WTC11 (cell line): ENCODE results near the gene ZDHHC19. TPM values are rescaled to one million over a fixed set of nuclear protein-coding genes. Genes with fewer than 3 reads are reported as not detected.

Source experiments
- ATAC-seq: fragments of 200-7000 bp; cut with Tn5 transposase; 2 replicates; pipeline ENCODE4 v1.10.0; 2021; ENCODE audit warnings: mild to moderate bottlenecking, moderate library complexity
- CTCF ChIA-PET: fragments of 300-600 bp; sonication (Branson Sonifier 250); formaldehyde crosslinking; loops from one replicate; lab custom pipeline; 2021; ENCODE audit warnings: antibody characterized with exemption; lab: Charles Lee
- POLR2A ChIA-PET: fragments of 350-600 bp; sonication (Branson Sonifier 250); formaldehyde crosslinking; loops from one replicate; lab custom pipeline; 2021; ENCODE audit warnings: antibody characterized with exemption; lab: Charles Lee
- DNase-seq: peaks from one replicate; pipeline ENCODE4 v3.0.0; 2021; ENCODE audit warnings: low spot score
- H3K27ac Mint-ChIP-seq: 2 replicates; pipeline ENCODE4 v1.8.0; 2021; ENCODE audit warnings: mixed read lengths
- H3K27me3 Mint-ChIP-seq: 2 replicates; pipeline ENCODE4 v1.8.0; 2021; ENCODE audit warnings: low read depth, mild to moderate bottlenecking, moderate library complexity, mixed read lengths
- H3K36me3 Mint-ChIP-seq: 2 replicates; pipeline ENCODE4 v1.8.0; 2021; ENCODE audit warnings: mixed read lengths
- H3K4me1 Mint-ChIP-seq: 2 replicates; pipeline ENCODE4 v1.8.0; 2022; ENCODE audit warnings: mixed read lengths
- H3K4me3 Mint-ChIP-seq: 2 replicates; pipeline ENCODE4 v1.8.0; 2021; ENCODE audit warnings: mild to moderate bottlenecking, moderate library complexity, mixed read lengths
- H3K9me3 Mint-ChIP-seq: 2 replicates; pipeline ENCODE4 v1.8.0; 2021; ENCODE audit warnings: mixed read lengths
- EMX1 ChIP-seq: fragments of 250-450 bp; sonication (Bioruptor Pico); IDR thresholded peaks from 2 replicates; pipeline ENCODE4 v1.8.0; 2021; ENCODE audit warnings: mild to moderate bottlenecking
- ETV6 ChIP-seq: sonication (generic); formaldehyde crosslinking; IDR thresholded peaks from 2 replicates; pipeline ENCODE4 v1.8.1; 2022; ENCODE audit warnings: mild to moderate bottlenecking, missing genetic modification reagents
- FOXJ3 ChIP-seq: sonication (generic); formaldehyde crosslinking; IDR thresholded peaks from 2 replicates; pipeline ENCODE4 v1.9.0; 2021; ENCODE audit warnings: missing genetic modification reagents, mild to moderate bottlenecking, borderline replicate concordance
- MYBL2 ChIP-seq: sonication (generic); formaldehyde crosslinking; IDR thresholded peaks from 2 replicates; pipeline ENCODE4 v1.8.1; 2023; ENCODE audit warnings: mild to moderate bottlenecking, moderate library complexity, missing genetic modification reagents
- RELA ChIP-seq: sonication (generic); formaldehyde crosslinking; IDR thresholded peaks from 2 replicates; pipeline ENCODE4 v1.8.1; 2022; ENCODE audit warnings: missing genetic modification reagents, mild to moderate bottlenecking, borderline replicate concordance
- RORB ChIP-seq: fragments of 250-450 bp; sonication (Bioruptor Pico); IDR thresholded peaks from 2 replicates; pipeline ENCODE4 v1.9.0; 2021; ENCODE audit warnings: mild to moderate bottlenecking
- SP1 ChIP-seq: sonication (generic); formaldehyde crosslinking; conservative IDR thresholded peaks from 2 replicates; pipeline ENCODE4 v1.8.1; 2022; ENCODE audit warnings: missing genetic modification reagents
- ZNF138 ChIP-seq: sonication (generic); formaldehyde crosslinking; conservative IDR thresholded peaks from 2 replicates; pipeline ENCODE4 v1.8.1; 2022; ENCODE audit warnings: mild to moderate bottlenecking, moderate library complexity, missing genetic modification reagents
- ZNF232 ChIP-seq: sonication (generic); formaldehyde crosslinking; IDR thresholded peaks from 2 replicates; pipeline ENCODE4 v1.8.0; 2022; ENCODE audit warnings: mild to moderate bottlenecking, missing genetic modification reagents
- ZNF263 ChIP-seq: sonication (generic); formaldehyde crosslinking; IDR thresholded peaks from 2 replicates; pipeline ENCODE4 v1.8.1; 2022; ENCODE audit warnings: low read depth, mild to moderate bottlenecking, moderate library complexity, missing genetic modification reagents
- ZNF416 ChIP-seq: fragments of 250-450 bp; sonication (Bioruptor Pico); IDR thresholded peaks from 2 replicates; pipeline ENCODE4 v1.9.0; 2021; ENCODE audit warnings: mild to moderate bottlenecking, inconsistent platforms
- total RNA-seq: library from RNA; stranded (reverse); gene quantifications from 3 replicates; pipeline ENCODE4 v1.2.3, GENCODE V29; 2021
- TF ChIP-seq, protein P1 (sequence below): fragments of 200-600 bp; IDR thresholded peaks from 2 replicates; pipeline ENCODE4 v1.8.0; 2022; ENCODE audit warnings: antibody characterized with exemption
- TF ChIP-seq, protein P2 (sequence below): sonication (generic); formaldehyde crosslinking; IDR thresholded peaks from 2 replicates; pipeline ENCODE4 v1.8.0; 2023; ENCODE audit warnings: missing genetic modification reagents
- TF ChIP-seq, protein P3 (sequence below): fragments of 250-450 bp; sonication (Bioruptor Pico); IDR thresholded peaks from 2 replicates; pipeline ENCODE4 v1.8.0; 2021; ENCODE audit warnings: mild to moderate bottlenecking
- TF ChIP-seq, protein P4 (sequence below): sonication (generic); formaldehyde crosslinking; IDR thresholded peaks from 2 replicates; pipeline ENCODE4 v1.8.1; 2023; ENCODE audit warnings: mild to moderate bottlenecking, missing genetic modification reagents, moderate library complexity
- TF ChIP-seq, protein P5 (sequence below): fragments of 250-450 bp; sonication (Bioruptor Pico); IDR thresholded peaks from 2 replicates; pipeline ENCODE4 v2.1.2; 2022; ENCODE audit warnings: mild to moderate bottlenecking, moderate library complexity
- TF ChIP-seq, protein P6 (sequence below): sonication (generic); formaldehyde crosslinking; IDR thresholded peaks from 2 replicates; pipeline ENCODE4 v1.8.1; 2022; ENCODE audit warnings: mild to moderate bottlenecking, missing genetic modification reagents, moderate library complexity, borderline replicate concordance
- TF ChIP-seq, protein P7 (sequence below): sonication (generic); formaldehyde crosslinking; IDR thresholded peaks from 2 replicates; pipeline ENCODE4 v1.8.1; 2023; ENCODE audit warnings: mild to moderate bottlenecking, missing genetic modification reagents
- TF ChIP-seq, protein P8 (sequence below): fragments of 250-450 bp; sonication (Bioruptor Pico); IDR thresholded peaks from 2 replicates; pipeline ENCODE4 v1.9.0; 2021; ENCODE audit warnings: mild to moderate bottlenecking
- TF ChIP-seq, protein P9 (sequence below): sonication (generic); formaldehyde crosslinking; conservative IDR thresholded peaks from 2 replicates; pipeline ENCODE4 v1.8.1; 2023; ENCODE audit warnings: mild to moderate bottlenecking, low read depth, missing genetic modification reagents, moderate library complexity

Gene ZDHHC19
- total RNA-seq, 1 experiment from 2014 or later = 4.4 TPM

DNA sequence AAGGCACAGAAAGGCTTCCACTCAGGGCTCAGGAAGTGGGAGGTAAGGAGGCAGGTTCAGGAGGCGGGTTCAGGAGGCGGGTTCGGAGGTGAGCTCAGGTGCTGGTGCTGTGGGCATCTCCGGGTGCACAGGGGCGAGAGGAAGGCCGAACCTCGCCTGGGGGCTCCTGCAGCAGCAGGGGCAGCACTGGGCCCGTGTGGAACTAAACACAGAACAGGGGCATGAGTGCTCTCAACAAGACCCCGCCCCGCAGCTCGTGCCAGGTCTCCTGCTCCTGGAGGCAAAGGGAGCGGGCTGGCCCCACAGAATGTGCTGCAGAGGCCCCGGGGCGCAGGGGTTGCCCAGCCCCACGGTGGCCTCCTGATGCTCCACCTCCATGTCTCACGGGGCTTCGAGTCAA is 13.7 kb downstream of the ZDHHC19 start:
- TF ChIP-seq, protein P1, sequence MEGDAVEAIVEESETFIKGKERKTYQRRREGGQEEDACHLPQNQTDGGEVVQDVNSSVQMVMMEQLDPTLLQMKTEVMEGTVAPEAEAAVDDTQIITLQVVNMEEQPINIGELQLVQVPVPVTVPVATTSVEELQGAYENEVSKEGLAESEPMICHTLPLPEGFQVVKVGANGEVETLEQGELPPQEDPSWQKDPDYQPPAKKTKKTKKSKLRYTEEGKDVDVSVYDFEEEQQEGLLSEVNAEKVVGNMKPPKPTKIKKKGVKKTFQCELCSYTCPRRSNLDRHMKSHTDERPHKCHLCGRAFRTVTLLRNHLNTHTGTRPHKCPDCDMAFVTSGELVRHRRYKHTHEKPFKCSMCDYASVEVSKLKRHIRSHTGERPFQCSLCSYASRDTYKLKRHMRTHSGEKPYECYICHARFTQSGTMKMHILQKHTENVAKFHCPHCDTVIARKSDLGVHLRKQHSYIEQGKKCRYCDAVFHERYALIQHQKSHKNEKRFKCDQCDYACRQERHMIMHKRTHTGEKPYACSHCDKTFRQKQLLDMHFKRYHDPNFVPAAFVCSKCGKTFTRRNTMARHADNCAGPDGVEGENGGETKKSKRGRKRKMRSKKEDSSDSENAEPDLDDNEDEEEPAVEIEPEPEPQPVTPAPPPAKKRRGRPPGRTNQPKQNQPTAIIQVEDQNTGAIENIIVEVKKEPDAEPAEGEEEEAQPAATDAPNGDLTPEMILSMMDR = no peak
- TF ChIP-seq, protein P2, sequence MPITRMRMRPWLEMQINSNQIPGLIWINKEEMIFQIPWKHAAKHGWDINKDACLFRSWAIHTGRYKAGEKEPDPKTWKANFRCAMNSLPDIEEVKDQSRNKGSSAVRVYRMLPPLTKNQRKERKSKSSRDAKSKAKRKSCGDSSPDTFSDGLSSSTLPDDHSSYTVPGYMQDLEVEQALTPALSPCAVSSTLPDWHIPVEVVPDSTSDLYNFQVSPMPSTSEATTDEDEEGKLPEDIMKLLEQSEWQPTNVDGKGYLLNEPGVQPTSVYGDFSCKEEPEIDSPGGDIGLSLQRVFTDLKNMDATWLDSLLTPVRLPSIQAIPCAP (CRISPR knock-in tag) = no peak
- TF ChIP-seq, protein P3, sequence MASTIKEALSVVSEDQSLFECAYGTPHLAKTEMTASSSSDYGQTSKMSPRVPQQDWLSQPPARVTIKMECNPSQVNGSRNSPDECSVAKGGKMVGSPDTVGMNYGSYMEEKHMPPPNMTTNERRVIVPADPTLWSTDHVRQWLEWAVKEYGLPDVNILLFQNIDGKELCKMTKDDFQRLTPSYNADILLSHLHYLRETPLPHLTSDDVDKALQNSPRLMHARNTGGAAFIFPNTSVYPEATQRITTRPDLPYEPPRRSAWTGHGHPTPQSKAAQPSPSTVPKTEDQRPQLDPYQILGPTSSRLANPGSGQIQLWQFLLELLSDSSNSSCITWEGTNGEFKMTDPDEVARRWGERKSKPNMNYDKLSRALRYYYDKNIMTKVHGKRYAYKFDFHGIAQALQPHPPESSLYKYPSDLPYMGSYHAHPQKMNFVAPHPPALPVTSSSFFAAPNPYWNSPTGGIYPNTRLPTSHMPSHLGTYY (CRISPR knock-in tag) = no peak
- no peak for TF ChIP-seq RELA (CRISPR knock-in tag)
- TF ChIP-seq ZNF263 (CRISPR knock-in tag) = no peak
- TF ChIP-seq ZNF416 (CRISPR knock-in tag) = no peak
- TF ChIP-seq SP1 = no peak
- no peak for TF ChIP-seq RORB (CRISPR knock-in tag)
- TF ChIP-seq, protein P4, sequence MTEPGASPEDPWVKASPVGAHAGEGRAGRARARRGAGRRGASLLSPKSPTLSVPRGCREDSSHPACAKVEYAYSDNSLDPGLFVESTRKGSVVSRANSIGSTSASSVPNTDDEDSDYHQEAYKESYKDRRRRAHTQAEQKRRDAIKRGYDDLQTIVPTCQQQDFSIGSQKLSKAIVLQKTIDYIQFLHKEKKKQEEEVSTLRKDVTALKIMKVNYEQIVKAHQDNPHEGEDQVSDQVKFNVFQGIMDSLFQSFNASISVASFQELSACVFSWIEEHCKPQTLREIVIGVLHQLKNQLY (CRISPR knock-in tag) = no peak
- no peak for TF ChIP-seq ETV6 (CRISPR knock-in tag)
- no peak for TF ChIP-seq ZNF232 (CRISPR knock-in tag)
- Mint-ChIP-seq H3K27me3 (no peaks in the 10 kb centered on the region), H3K9me3 (no peaks in the 10 kb centered on the region), H3K4me1 (peaks cover 2% of the 10 kb centered on the region), H3K36me3 (no peaks in the 10 kb centered on the region), H3K4me3 (no peak overlapping the region), H3K27ac (no peak overlapping the region)
- POLR2A ChIA-PET = no interaction called here
- CTCF ChIA-PET = interaction anchor here (0.6 to 4.0 kb wide), 5 partner anchors 89 to 751 kb away, joined by 3 to 58 read pairs (median 4); no protein-coding TSS in a partner anchor
- DNase-seq = no peak
- no peak for ATAC-seq

DNA sequence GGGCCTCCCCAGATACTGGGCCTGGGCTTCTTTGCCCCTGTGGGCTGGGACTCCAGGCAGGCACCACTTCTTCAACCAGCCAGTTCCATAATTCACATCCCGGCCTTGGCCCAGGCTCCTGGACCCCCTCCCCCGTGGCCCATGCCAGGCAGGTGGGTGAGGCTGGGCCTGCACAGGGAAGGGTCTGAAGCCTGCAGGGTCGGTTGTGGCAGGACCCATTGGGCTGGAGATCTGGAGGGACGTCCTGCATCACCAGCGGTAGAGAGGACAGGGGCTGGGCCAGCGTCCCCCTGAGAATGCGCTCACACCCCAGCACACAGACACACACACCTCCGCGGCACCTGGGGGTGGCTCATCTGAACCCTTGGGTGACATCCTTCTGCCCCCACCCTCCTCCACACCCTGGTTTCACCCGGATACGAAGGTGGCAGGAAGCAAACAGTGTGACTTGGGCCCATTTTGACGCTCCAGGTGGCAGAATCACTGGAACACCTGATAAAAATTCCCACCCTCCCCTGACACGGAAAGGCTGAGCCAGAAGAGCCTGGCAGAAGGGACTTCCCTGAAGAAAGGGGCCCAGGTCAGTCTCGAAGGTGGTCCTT is 15.4 kb downstream of the ZDHHC19 start:
- DNase-seq = no peak
- no peak overlapping the region for H3K4me3 Mint-ChIP-seq
- CTCF ChIA-PET = interaction anchor here (0.6 to 4.0 kb wide), 9 partner anchors 9 to 174 kb away, joined by 3 to 58 read pairs (median 4); no protein-coding TSS in a partner anchor
- TF ChIP-seq, protein P5, sequence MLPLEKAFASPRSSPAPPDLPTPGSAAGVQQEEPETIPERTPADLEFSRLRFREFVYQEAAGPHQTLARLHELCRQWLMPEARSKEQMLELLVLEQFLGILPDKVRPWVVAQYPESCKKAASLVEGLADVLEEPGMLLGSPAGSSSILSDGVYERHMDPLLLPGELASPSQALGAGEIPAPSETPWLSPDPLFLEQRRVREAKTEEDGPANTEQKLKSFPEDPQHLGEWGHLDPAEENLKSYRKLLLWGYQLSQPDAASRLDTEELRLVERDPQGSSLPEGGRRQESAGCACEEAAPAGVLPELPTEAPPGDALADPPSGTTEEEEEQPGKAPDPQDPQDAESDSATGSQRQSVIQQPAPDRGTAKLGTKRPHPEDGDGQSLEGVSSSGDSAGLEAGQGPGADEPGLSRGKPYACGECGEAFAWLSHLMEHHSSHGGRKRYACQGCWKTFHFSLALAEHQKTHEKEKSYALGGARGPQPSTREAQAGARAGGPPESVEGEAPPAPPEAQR (CRISPR knock-in tag) = no peak
- no peak for TF ChIP-seq MYBL2 (CRISPR knock-in tag)
- TF ChIP-seq, protein P6, sequence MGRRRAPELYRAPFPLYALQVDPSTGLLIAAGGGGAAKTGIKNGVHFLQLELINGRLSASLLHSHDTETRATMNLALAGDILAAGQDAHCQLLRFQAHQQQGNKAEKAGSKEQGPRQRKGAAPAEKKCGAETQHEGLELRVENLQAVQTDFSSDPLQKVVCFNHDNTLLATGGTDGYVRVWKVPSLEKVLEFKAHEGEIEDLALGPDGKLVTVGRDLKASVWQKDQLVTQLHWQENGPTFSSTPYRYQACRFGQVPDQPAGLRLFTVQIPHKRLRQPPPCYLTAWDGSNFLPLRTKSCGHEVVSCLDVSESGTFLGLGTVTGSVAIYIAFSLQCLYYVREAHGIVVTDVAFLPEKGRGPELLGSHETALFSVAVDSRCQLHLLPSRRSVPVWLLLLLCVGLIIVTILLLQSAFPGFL (CRISPR knock-in tag) = no peak
- TF ChIP-seq FOXJ3 (CRISPR knock-in tag) = no peak
- TF ChIP-seq, protein P7, sequence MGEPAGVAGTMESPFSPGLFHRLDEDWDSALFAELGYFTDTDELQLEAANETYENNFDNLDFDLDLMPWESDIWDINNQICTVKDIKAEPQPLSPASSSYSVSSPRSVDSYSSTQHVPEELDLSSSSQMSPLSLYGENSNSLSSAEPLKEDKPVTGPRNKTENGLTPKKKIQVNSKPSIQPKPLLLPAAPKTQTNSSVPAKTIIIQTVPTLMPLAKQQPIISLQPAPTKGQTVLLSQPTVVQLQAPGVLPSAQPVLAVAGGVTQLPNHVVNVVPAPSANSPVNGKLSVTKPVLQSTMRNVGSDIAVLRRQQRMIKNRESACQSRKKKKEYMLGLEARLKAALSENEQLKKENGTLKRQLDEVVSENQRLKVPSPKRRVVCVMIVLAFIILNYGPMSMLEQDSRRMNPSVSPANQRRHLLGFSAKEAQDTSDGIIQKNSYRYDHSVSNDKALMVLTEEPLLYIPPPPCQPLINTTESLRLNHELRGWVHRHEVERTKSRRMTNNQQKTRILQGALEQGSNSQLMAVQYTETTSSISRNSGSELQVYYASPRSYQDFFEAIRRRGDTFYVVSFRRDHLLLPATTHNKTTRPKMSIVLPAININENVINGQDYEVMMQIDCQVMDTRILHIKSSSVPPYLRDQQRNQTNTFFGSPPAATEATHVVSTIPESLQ (CRISPR knock-in tag) = no peak
- no peak for TF ChIP-seq ZNF138
- TF ChIP-seq, protein P8, sequence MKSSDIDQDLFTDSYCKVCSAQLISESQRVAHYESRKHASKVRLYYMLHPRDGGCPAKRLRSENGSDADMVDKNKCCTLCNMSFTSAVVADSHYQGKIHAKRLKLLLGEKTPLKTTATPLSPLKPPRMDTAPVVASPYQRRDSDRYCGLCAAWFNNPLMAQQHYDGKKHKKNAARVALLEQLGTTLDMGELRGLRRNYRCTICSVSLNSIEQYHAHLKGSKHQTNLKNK = no peak
- TF ChIP-seq EMX1 = no peak
- TF ChIP-seq, protein P9, sequence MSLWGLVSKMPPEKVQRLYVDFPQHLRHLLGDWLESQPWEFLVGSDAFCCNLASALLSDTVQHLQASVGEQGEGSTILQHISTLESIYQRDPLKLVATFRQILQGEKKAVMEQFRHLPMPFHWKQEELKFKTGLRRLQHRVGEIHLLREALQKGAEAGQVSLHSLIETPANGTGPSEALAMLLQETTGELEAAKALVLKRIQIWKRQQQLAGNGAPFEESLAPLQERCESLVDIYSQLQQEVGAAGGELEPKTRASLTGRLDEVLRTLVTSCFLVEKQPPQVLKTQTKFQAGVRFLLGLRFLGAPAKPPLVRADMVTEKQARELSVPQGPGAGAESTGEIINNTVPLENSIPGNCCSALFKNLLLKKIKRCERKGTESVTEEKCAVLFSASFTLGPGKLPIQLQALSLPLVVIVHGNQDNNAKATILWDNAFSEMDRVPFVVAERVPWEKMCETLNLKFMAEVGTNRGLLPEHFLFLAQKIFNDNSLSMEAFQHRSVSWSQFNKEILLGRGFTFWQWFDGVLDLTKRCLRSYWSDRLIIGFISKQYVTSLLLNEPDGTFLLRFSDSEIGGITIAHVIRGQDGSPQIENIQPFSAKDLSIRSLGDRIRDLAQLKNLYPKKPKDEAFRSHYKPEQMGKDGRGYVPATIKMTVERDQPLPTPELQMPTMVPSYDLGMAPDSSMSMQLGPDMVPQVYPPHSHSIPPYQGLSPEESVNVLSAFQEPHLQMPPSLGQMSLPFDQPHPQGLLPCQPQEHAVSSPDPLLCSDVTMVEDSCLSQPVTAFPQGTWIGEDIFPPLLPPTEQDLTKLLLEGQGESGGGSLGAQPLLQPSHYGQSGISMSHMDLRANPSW (CRISPR knock-in tag) = no peak
- peaks cover 7% of the 10 kb centered on the region for H3K4me1 Mint-ChIP-seq
- H3K9me3 Mint-ChIP-seq = no peaks in the 10 kb centered on the region
- H3K36me3 Mint-ChIP-seq = no peaks in the 10 kb centered on the region
- ATAC-seq = no peak
- no peak overlapping the region for H3K27ac Mint-ChIP-seq
- POLR2A ChIA-PET = no interaction called here
- no peaks in the 10 kb centered on the region for H3K27me3 Mint-ChIP-seq
